NCI-H510A treated with DMSO at 0.1 percent for 48 hours (cell line): ENCODE measurements around the gene FBXL4.

Source experiments
- DNase-seq: peaks from one replicate; lab custom pipeline; 2025; lab: John Stamatoyannopoulos, UW

The FBXL4 gene

GRCh38 chr6:98947411-98948292 lies at the start of gene FBXL4:
TSS of gene FBXL4 (minus strand) at chr6:98947946. CDS start at chr6:98926988, 20,958 bp downstream.
- peak; percentile 62 for DNase-seq

GRCh38 chr6:98995116-98995515 lies 47.4 kb upstream of the FBXL4 start:
- DNase-seq, result no peak

DNA sequence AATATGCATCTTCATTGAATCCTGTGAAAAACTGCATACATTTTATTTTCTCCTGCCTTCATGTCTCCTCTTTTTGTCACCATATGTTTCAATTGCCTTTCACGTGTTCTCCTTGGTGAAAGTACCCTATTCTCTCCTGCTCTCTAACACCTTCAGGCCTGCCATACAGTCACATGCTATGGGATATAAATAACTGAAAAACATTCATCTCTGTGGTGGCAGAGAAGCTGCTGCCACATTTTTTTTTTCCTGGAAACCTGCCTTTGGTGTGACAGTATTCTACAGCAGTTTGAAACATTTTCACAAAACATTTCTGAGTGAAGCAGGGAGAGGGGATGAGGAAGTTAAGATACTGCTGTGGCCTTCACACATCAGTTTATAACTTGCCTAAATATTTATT lies 44.8 kb upstream of the FBXL4 start:
- no peak for DNase-seq

GRCh38 chr6:98986071-98986615 lies 38.4 kb upstream of the FBXL4 start:
- DNase-seq, result no peak

DNA sequence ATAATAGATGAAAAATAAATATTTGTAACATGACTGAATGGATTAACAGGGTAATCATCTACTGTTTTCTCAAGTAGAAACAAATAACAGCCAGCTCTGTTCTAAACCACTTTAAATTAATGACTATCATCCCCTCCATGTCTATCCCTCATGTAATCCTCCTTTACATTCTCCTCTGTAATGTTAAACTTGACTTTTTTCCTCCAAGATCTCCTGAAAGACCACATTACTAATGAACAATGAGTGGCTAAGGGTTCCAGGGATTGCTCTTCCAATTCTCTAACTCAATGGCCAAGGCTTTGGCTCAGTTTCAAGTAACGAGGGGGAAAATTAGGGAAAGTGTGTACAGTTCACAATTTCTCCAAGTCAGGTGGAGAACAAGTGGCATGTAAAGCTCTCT lies 37.6 kb upstream of the FBXL4 start:
- DNase-seq, result no peak

GRCh38 chr6:98984121-98984520 lies 36.4 kb upstream of the FBXL4 start:
- DNase-seq, result no peak

- no peak for DNase-seq
These were observed 33.7 kb upstream of the FBXL4 start for GRCh38 chr6:98981473-98981872.

- DNase-seq, result no peak
These were observed 33.1 kb upstream of the FBXL4 start for GRCh38 chr6:98980819-98981218.

DNA sequence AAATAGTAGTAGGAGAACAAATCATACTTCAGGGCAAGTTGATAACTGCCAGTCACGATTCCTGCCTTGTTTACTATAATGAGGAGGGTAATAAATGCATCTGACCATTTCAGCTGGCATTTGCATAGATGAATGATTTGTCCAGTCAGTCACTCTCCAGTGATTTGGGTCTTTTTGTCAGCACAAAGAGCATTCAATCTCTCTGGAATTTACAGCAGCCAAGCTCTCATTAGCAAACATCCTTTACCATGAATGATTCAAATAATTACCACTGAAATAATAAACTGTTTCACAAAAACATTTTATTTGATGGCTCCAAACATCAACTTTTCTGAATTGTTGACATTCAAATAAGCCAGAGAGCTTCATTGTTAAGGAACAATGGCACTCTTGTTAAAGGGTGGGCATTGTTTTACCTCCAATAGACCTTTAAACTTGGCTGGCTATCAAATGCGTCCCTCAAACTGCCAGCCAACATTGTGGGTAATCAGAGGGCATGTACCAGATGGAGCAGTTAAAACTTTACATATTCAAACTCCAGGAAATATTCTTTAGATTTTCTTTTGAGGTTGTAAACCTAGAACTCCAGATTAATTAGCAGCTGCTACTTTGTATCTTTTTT lies 30.0 kb upstream of the FBXL4 start:
- DNase-seq, result no peak

DNA sequence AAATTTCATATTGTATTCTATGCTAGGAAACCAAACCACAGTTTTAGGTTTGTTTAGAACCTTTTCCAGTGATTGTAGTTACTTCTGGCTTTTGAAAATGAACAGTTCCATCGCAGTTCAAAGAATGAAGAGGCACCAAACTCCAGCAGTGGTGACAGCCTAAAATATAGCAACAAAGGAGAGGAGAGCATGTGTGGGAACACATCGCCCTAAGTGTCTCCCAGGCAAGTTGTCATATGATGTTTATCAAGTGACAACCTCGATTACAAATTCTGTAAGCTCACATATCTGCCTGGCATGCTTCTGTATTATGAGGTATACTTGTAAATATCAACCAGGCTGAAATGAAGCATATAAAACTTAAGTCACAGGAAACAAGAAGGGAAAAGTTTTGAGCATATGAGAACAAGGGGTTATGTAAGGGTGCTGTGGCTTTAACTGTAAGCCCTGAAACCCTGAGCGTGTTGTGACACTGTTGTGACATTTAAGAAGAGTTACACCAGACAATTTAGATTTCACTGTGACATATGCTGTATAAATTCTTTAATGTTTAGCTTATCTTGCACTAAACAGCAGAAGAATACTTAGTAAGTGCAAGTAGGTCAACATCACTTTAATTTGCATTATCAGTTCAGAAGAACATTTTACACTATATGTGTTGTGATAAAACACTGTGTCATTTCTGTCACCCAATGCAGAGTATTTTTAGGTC lies 29.1 kb upstream of the FBXL4 start:
- no peak for DNase-seq

GRCh38 chr6:98975421-98975820 lies 27.7 kb upstream of the FBXL4 start:
- DNase-seq, result no peak

- DNase-seq, result no peak
These were observed 26.6 kb upstream of the FBXL4 start for GRCh38 chr6:98974309-98974708.

- DNase-seq, result no peak
These were observed 25.8 kb upstream of the FBXL4 start for GRCh38 chr6:98973571-98973970.

DNA sequence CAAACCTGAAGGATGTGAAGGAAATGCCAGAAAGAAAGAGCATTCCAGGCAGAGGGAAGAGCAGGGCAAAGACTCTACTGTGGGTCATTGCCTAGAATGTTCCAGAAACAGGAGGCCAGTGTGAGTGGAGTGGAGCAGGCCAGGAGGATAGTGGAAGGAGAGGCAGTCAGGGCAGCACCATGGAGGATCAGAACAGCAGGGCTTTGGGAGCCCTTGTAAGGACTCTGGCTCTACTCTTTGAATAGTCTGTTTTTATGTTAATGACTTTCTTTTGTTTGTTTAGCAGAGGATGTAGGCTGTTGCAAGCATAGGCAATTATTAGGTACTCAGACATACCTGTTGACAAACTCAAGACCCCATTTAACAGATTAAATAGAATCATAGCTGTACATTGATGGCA lies 23.6 kb upstream of the FBXL4 start:
- no peak for DNase-seq

DNA sequence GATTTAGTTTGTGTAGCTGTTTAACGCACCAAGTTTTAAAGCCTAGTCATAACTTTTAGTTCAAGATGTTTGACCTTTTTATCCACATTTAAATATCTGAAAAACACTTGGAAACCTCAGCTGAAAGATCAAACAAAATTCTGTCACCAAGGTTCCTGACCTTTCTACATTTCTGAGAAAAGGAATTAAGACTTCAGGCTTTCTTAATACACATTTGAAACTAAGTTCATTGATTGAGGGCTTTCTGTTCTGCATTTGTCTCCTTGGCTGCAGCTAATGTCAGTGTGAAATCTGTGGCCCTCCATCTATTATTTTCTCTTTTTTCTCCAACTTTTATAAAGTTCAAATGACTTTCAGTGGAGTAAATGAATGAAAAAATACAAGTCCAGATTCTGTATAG lies 22.7 kb upstream of the FBXL4 start:
- no peak for DNase-seq

DNA sequence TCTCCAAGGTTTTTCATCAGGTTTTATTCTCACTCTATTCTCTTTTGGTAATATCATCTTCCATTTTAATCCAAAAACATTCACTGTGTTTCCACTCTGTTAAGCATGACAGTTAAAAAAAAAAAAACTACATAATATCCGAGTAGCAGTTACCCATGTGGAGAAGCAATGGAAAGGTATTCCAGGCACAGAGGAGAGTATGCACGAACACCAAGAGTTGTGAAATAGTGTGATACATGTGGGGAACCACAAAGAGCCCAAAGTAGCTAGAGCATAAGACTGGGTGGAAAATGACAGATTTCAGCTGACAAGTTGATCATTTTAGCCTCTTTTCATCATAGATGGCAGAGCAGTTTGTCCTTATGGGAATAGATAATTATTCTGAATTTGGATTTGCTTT lies 19.9 kb upstream of the FBXL4 start:
- no peak for DNase-seq

DNA sequence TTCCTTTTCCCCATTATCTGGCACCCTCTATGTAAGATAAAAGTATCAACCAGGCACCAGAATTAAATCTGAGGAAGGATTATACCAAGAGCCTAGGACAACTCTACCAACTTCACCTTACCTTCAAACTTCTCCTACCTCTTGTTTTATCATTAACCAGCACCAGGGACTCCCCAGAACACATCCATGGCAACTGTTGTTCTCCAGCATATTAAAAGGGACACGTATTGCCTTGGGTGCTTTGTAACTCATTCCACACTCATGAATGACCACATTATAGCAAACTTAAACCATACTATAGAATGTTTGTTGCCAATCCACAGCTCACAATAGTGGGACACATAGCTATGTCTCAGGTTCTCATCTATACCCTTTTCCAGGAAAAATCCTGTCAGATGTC lies 11.9 kb upstream of the FBXL4 start:
- DNase-seq, result no peak

GRCh38 chr6:98958776-98959175 lies 11.0 kb upstream of the FBXL4 start:
- DNase-seq, result no peak

DNA sequence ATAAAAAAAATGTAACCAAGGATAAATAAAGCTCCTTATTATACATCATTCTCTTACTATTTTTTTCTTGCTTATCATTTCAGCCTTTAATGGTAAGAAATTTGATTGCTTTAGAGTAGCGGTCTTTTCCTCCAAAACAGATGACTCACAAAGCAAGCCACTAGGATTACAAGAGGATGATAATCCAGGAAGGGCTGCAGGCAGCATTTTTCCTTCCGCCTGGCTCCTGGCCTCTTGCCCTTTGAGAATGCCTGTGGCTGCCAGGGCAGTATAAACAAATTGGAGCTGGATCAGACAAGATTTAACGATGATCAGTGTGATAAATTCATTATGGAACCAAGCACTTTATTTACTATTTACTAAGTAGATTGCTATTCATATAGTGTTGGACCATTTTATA lies 9.7 kb upstream of the FBXL4 start:
- no peak for DNase-seq

DNA sequence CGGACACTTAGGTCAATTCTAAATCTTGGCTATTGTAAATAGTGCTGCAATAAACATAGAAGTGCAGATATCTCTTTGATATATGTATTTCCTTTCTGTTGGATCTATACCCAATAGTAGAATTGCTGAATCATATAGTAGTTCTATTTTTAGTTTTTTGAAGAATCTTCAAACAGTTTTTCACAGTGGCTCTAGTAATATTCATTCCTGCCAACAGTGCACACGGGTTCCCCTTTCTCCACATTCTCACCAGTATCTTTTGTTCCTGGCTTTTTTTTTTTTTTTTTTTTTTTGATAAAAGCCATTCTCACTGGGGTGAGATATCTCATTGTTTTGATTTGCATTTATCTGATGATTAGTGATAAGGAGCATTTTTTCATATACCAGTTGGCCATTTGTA lies 1.8 kb upstream of the FBXL4 start:
- DNase-seq, result no peak

DNA sequence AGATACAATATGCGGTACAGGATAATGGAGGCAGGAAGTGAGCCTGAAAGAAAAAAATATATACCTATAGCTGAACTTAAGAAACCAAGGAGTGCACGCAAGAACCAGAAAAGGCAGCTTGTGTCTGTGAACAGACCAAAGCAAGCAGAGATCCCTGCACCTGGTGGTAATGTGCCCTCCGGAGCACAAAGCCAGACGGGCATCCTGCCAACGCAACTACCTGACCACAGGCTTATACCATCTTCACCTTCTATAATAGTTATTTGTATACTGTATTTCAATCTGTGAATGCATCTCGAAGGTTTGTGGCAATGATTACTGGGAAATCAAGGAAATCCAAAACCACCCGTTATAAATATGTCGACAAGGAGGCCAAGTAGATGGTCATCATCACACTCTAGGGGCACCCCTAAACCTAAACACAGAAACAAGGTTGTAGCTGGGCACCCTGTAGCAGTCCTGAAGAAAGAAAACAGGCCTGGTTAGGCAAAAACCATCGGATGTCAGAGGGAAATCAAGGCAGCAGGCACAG lies 801 bp downstream of the FBXL4 start:
- DNase-seq, result peak; percentile 44

- DNase-seq, result no peak
These were observed 1.4 kb downstream of the FBXL4 start for GRCh38 chr6:98946266-98946878.
